K562 treated with DMSO at 1 percent for 4 hours (cell line): Measurements from ENCODE around the gene C3orf38. TPM values are rescaled to one million over a fixed set of nuclear protein-coding genes. Genes with fewer than 3 reads are reported as not detected.

Source experiments
- total RNA-seq: library from RNA; unstranded; fragments of 300-600 nt; gene quantifications from 2 replicates; pipeline ENCODE4 v1.2.3, GENCODE V29; 2022; ENCODE audit not compliant: insufficient read depth

Gene C3orf38
- total RNA-seq: 6.3 and 7.4 TPM in 2 replicates

GRCh38 chr3:88149509-88150362 is at the start of gene C3orf38:
Gene C3orf38, plus strand, starts transcription at chr3:88149959. Its CDS starts 94 bp downstream, at chr3:88150053.

Other genes with a start within 250 kb of the C3orf38 start
- gene CGGBP1, start 91.0 kb upstream of the C3orf38 start, total RNA-seq: 27.8 and 45.3 TPM in 2 replicates
- 3.2 and 3.7 TPM in 2 replicates for gene ZNF654, start 90.7 kb upstream of the C3orf38 start, total RNA-seq